ENCODE measurements around the gene MIER2.

Gene MIER2

DNA sequence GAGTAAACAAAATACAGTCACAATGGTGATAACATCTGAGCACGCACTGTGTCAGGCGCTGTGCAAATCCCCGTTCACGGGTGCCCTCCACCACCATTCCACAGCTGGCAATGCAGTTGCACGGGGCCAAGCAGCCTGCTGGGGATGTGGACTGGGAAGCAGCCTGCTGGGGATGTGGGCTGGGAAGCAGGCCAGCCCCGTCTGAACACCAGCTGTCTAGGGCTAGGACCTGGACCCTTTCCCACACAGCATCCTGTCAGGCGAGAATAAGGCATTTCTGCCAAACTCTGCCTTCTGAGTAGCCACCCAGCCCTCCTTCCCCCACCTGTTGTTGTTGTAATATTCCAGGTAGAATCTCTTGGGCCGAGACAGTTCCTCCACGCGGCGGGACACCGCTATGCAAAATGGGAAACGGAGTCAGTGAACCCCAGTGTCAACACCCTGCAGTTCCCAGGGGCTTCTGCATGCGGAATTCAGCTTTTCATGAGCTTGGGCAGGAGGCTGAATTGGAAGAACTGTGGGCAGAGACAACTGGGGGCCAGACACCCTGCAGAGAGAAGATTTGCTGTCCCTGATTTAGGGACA is 27.8 kb upstream of the MIER2 start:
- H3K4me1 ChIP-seq = no peaks in the 10 kb centered on the region
- peaks cover 0 to 17% (median 4%) of the 10 kb centered on the region in 11 experiments; a peak in 7 of 22 replicates for H3K9me3 ChIP-seq (replicated peaks in 1 of 11)
- no peak for TF ChIP-seq Cebpa-rat (IDR thresholded peaks at IDR 0.05)
- no peak overlapping the region for H3K4me2 ChIP-seq
- no peaks in the 10 kb centered on the region for H3K27me3 ChIP-seq
- H4K20me1 ChIP-seq = no peaks in the 10 kb centered on the region
- H3K36me3 ChIP-seq = no peaks in the 10 kb centered on the region
- no peak overlapping the region for H3K27ac ChIP-seq
- no peak overlapping the region for H3K9ac ChIP-seq
- H3K4me3 ChIP-seq = no peak overlapping the region

DNA sequence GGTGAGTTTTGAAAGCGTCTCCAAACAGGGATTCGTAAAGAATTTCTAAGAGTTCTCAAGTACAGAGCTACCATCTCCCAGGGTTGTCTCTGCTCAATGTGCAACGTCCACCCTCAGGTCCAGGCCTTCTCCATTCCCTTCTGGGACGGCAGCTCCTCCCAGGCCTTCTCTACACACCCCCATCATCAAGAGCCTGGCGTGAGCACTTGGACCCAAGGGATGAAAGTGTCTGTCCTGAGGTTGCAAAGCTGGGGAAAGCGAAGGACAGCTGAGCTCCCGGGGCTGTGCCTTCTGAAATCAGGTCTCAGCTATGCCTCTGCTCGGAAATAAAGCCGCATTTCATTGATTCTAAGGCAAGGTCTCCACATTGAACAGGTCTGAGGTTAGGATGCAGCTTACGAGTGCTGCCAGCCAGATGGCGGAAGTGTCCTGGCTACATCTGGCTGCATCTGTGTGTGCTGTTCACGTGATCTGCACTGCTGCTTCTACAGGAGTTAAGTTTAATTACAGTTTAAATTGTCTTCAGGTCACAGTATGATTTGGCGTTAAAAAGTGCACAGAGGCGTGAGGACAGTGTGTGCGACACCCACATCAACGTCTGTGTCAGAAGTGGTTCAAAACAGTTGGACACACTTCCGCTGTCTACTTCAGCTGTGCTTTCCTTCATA is 27.0 kb upstream of the MIER2 start:
- no peak overlapping the region for H3K4me3 ChIP-seq
- no peak overlapping the region for H3K4me2 ChIP-seq
- H3K9ac ChIP-seq = no peak overlapping the region
- H3K27me3 ChIP-seq = no peaks in the 10 kb centered on the region
- no peaks in the 10 kb centered on the region for H3K36me3 ChIP-seq
- no peak overlapping the region for H3K27ac ChIP-seq
- H3K4me1 ChIP-seq = no peaks in the 10 kb centered on the region
- no peak for TF ChIP-seq Cebpa-rat (IDR thresholded peaks at IDR 0.05)
- peaks cover 0 to 23% (median 6%) of the 10 kb centered on the region in 11 experiments; a peak in 7 of 22 replicates for H3K9me3 ChIP-seq (replicated peaks in 1 of 11)
- H4K20me1 ChIP-seq = no peaks in the 10 kb centered on the region

DNA sequence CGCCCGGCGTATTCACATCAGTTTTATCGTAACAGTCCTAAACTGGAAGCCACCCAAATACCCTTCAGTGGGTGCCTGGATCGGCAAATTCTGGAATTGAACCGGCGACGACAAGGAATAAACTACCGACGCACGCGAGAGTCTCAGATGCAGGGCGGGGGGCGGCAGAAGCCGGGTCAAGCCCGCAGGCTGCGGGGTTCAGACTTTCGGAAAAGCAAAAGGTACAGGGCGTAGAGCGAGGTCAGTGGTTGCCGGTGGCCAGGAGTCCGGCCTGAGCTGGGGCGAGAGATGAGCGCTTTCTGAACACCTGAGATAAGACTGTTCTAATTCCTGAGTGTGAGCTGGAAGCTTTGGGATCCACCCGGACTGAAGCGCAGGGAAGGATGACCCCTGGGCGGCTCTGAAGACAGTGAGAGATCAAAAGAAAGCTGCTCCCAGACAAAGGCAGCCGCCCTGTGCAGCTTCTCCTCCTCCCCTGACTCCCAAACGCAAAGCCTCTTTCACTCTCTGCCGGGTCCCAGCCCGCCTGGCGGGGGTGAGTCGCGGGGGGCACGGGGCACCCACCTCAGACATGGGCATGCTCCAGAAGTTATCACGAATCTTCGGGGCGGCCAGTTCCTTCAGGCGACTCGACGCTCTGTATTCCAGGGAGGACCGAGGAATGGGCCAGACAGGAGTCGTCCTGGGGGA is 26.2 kb upstream of the MIER2 start:
- Histone ChIP-seq H3K36me3 (no peaks in the 10 kb centered on the region), H3K27ac (no peak overlapping the region), H3K9ac (no peak overlapping the region), H3K4me1 (no peaks in the 10 kb centered on the region), H3K4me2 (no peak overlapping the region), H3K4me3 (no peak overlapping the region), H4K20me1 (no peaks in the 10 kb centered on the region), H3K9me3 (replicated peaks in 1 of 11) (peaks cover 0 to 23% (median 6%) of the 10 kb centered on the region in 11 experiments; a peak in 7 of 22 replicates), H3K27me3 (no peaks in the 10 kb centered on the region)
- no peak for TF ChIP-seq Cebpa-rat (IDR thresholded peaks at IDR 0.05)

DNA sequence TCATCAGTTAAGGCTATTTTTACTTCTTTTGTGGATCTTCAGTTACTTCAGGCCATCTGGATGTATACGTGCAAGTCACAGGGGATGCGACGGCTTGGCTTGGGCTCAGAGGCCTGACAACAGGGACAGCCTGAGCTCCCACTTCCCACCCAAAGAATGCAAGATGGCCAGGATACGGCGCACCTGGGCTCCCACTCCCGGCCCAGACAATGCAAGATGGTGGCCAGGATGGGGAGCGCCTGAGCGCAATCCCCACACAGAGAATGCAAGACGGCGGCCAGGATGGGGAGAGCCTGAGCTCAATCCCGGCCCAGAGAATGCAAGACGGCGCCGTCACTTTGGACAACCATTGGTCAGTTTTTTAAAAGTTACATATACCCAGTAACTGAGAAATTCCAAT is 25.3 kb upstream of the MIER2 start:
- no peak overlapping the region for H3K4me3 ChIP-seq
- no peaks in the 10 kb centered on the region for H3K36me3 ChIP-seq
- TF ChIP-seq Cebpa-rat (IDR thresholded peaks at IDR 0.05) = no peak
- H3K4me2 ChIP-seq = no peak overlapping the region
- no peaks in the 10 kb centered on the region for H4K20me1 ChIP-seq
- H3K27me3 ChIP-seq = no peaks in the 10 kb centered on the region
- H3K4me1 ChIP-seq = no peaks in the 10 kb centered on the region
- peaks cover 0 to 23% (median 6%) of the 10 kb centered on the region in 11 experiments; a peak in 7 of 22 replicates for H3K9me3 ChIP-seq (replicated peaks in 1 of 11)
- H3K9ac ChIP-seq = no peak overlapping the region
- H3K27ac ChIP-seq = no peak overlapping the region

DNA sequence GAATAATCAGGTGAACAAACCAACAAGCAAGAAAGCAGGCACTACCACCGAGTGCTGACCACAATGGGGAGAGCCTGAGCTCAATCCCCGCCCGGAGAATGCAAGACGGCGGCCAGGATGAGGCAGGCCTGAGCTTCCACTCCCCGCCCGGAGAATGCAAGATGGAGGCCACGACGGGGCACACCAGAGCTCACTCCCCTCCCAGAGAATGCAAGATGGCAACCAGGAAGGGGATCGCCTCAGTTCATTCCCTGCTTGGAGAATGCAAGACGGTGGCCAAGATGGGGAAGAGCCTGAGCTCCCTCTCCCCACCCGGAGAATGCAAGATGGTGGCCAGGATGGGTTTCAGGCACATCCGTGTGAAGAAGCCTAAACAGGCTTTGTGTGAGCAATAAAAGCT is 24.7 kb upstream of the MIER2 start:
- Histone ChIP-seq H3K9ac (no peak overlapping the region), H3K27me3 (no peaks in the 10 kb centered on the region), H4K20me1 (no peaks in the 10 kb centered on the region), H3K9me3 (replicated peaks in 1 of 11) (peaks cover 0 to 23% (median 6%) of the 10 kb centered on the region in 11 experiments; a peak in 7 of 22 replicates), H3K4me2 (no peak overlapping the region), H3K36me3 (no peaks in the 10 kb centered on the region), H3K4me3 (no peak overlapping the region), H3K4me1 (no peaks in the 10 kb centered on the region), H3K27ac (no peak overlapping the region)
- no peak for TF ChIP-seq Cebpa-rat (IDR thresholded peaks at IDR 0.05)

DNA sequence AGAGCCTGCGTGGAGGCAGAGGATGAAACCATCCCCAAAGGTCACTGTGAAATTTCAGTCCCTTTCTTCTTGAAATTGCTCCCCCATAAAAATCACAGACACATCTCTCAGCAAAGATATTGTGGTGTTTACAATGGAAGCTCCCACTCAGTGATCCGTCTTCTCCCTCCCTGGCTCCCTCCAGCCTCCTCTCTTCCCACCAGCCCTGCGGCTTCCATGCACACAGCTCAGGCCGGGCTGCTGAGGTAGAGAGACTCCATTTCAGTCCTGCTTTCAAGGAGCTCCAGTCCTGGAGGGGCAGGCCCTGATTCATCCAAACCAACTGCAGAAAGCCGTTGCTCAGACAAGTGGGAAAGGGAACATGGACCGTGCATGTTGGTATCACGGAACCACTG is 24.0 kb upstream of the MIER2 start:
- H3K9ac ChIP-seq = no peak overlapping the region
- peaks cover 0 to 23% (median 6%) of the 10 kb centered on the region in 11 experiments; a peak in 7 of 22 replicates for H3K9me3 ChIP-seq (replicated peaks in 1 of 11)
- no peaks in the 10 kb centered on the region for H3K27me3 ChIP-seq
- no peak overlapping the region for H3K4me3 ChIP-seq
- no peak overlapping the region for H3K4me2 ChIP-seq
- no peaks in the 10 kb centered on the region for H4K20me1 ChIP-seq
- no peak overlapping the region for H3K27ac ChIP-seq
- no peaks in the 10 kb centered on the region for H3K4me1 ChIP-seq
- TF ChIP-seq Cebpa-rat (IDR thresholded peaks at IDR 0.05) = no peak
- H3K36me3 ChIP-seq = no peaks in the 10 kb centered on the region

DNA sequence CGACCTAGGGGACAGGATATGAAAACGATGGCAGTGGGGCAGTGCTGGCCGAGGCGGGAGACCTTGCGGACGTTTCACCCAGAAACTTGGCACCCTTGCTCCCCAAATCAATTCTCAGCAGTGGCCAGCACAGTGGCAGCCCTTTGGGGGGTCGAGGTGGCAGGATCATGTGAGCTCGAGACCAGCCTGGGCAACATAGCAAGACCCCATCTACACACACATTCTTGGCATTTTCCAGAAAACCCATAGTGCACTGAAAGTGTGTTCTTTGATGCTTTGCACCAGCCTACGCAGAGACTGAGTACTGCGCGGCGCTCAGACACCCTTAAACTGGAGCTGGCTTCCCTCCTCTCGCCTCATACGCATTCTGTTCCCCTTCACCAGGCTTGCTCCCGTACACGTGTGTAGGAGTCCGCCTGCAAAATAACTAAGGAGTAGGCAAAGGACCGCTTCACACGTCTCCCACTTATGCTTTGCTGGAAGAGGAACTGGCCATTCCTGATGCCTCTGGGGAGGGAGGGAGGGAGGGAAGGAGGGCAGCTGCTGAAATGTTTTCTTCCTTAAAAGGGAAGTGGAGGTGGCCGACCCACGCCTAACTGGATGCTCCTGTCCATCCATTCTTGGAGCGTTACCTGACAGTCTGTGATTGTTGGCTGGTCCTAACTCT is 23.5 kb upstream of the MIER2 start:
- Histone ChIP-seq H3K36me3 (no peaks in the 10 kb centered on the region), H3K9ac (no peak overlapping the region), H3K9me3 (replicated peaks in 1 of 11) (peaks cover 0 to 23% (median 6%) of the 10 kb centered on the region in 11 experiments; a peak in 7 of 22 replicates), H3K27ac (no peak overlapping the region), H4K20me1 (no peaks in the 10 kb centered on the region), H3K4me1 (no peaks in the 10 kb centered on the region), H3K4me3 (no peak overlapping the region), H3K27me3 (no peaks in the 10 kb centered on the region), H3K4me2 (no peak overlapping the region)
- no peak for TF ChIP-seq Cebpa-rat (IDR thresholded peaks at IDR 0.05)

DNA sequence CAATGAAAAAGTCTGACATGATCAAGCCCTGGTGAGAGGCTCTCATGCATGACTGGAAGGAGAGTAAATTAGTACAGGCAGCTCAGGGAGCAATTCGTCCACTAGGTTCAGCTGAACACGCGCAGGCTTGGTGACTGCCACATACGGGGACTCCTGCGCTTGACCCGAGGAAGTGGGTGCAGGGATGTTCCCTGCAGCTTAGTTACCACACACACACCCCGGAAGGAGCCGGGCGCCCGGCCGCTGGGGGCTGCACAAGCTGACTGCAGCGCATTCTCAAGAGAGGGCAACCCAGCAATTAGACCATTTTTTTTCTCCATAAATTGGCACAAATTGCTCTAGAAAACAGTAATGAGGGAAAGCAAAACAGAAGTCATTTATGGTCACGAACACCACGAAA is 23.0 kb upstream of the MIER2 start:
- no peak overlapping the region for H3K4me2 ChIP-seq
- no peaks in the 10 kb centered on the region for H3K36me3 ChIP-seq
- H3K27ac ChIP-seq = no peak overlapping the region
- H4K20me1 ChIP-seq = no peaks in the 10 kb centered on the region
- no peak overlapping the region for H3K9ac ChIP-seq
- H3K4me1 ChIP-seq = no peaks in the 10 kb centered on the region
- TF ChIP-seq Cebpa-rat (IDR thresholded peaks at IDR 0.05) = no peak
- H3K9me3 ChIP-seq (replicated peaks in 1 of 11) = peaks cover 0 to 23% (median 7%) of the 10 kb centered on the region in 11 experiments; a peak in 8 of 22 replicates
- H3K4me3 ChIP-seq = no peak overlapping the region
- no peaks in the 10 kb centered on the region for H3K27me3 ChIP-seq

DNA sequence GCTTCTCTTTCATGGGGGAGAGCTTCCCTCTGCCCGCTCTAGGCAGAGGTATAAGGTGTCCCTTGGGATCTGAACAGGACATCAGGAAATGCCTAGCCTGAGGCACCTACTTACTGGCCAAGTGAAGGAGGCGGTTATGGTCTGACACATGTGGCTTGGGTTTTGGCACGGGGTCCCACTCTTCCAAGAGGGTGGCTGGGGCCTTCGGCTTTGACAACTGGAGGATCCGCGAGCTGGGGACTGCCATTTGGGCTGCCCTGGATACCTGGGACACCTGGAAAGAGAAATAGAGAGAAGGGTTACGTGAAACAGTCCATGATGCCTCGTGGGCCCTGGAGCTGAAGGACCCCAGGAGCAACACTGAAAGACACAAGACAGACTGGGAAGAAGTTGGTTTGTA is 22.4 kb upstream of the MIER2 start:
- H3K9ac ChIP-seq = no peak overlapping the region
- no peaks in the 10 kb centered on the region for H3K4me1 ChIP-seq
- no peak overlapping the region for H3K4me2 ChIP-seq
- peaks cover 0 to 28% (median 11%) of the 10 kb centered on the region in 11 experiments; a peak in 11 of 22 replicates for H3K9me3 ChIP-seq (replicated peaks in 1 of 11)
- no peak overlapping the region for H3K27ac ChIP-seq
- TF ChIP-seq Cebpa-rat (IDR thresholded peaks at IDR 0.05) = no peak
- no peak overlapping the region for H3K4me3 ChIP-seq
- H3K27me3 ChIP-seq = no peaks in the 10 kb centered on the region
- H3K36me3 ChIP-seq = no peaks in the 10 kb centered on the region
- H4K20me1 ChIP-seq = no peaks in the 10 kb centered on the region

Data from BLaER1 treated with 17β-estradiol and CSF1 and Interleukin-3, amounts not matched to agents 10 nM and 100 nM (cell line).